OCI-LY3 (cell line): ENCODE measurements around the gene GALNT2.

Experiments
- CTCF ChIP-seq: fragments of 200-600, 300-600 bp; sonication (generic); IDR thresholded peaks from 2 replicates; pipeline ENCODE4 v1.5.1; 2014; ENCODE audit warnings: antibody characterized with exemption, low read length, low read depth
- EZH2phosphoT487 ChIP-seq: fragments of 200-600 bp; shearing (Covaris generic); IDR thresholded peaks from 2 replicates; pipeline ENCODE4 v1.6.1; 2018; ENCODE audit warnings: antibody characterized with exemption, mixed run types, low read depth

- TF ChIP-seq CTCF: no peak
- no peak for TF ChIP-seq EZH2phosphoT487
These were observed 35.4 kb downstream of the GALNT2 start for GRCh38 chr1:230102472-230102871.
